Measurements from ENCODE around the gene RBM34. TPM values are rescaled to one million over a fixed set of nuclear protein-coding genes. Genes with fewer than 3 reads are reported as not detected.
A peak's percentile ranks its signal among the peaks of the same experiment; 100 is the strongest.
"Not testable (repeated sequence)": the region's sequence is repeated elsewhere in the genome, so short reads cannot be mapped to it uniquely, and the experiment has no call there.

The RBM34 gene
- total RNA-seq, 1 experiment from 2014 or later, result 57.5 TPM

DNA sequence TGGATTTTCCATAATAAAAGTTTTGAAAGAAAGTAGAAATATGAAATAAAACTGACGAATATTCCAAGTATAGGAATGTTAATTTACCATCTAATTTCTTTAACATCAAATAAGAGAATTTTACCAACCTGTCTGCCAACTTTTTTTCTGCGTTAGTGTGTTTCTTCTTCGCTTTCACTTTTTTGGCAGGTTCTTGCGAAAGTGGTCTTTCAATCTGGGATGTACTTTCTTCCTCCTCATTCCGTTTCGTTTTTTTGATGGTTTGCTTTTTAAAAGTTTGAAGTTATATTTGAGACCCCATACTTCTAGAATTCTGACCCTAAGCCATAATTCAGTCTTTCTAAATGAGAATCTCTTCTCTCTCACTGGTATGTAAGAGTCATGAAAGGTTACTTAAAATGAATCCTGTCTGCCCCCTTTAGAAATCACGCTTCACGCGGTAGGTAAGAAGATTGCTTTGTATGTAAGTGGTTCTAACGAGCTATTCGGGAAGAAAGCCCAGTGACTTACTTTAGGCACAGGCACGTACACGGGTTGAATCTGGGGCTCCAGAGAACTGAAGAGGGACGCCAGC is 580 bp downstream of the RBM34 start:
- DNase-seq, result no peak
- Histone ChIP-seq H3K36me3 (peaks cover 50% of the 10 kb centered on the region), H3K4me3 (peak overlapping the region; percentile 87), H3K27me3 (no peaks in the 10 kb centered on the region), H3K9me3 (0 out of 2 replicates have a peak, but pooled peaks cover 1% of the 10 kb centered on the region)

DNA sequence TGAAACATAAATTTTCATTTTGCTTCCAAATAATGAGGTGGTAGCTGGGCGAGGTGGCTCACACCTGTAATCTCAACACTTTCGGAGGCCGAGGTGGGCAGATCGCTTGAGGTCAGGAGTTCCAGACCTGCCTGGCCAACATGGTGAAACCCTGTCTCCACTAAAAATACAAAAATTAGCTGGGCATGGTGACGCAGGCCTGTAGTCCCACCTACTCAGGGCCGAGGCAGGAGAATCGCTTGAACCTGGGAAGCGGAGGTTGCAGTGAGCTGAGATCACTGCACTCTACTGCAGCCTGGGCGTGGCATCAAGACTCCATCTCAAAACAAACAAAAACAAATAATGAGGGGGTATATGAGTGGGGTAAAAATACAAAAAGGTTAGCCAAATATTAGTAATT is 1.1 kb downstream of the RBM34 start:
- H3K36me3 ChIP-seq, result peaks cover 50% of the 10 kb centered on the region
- peak overlapping the region; percentile 87 for H3K4me3 ChIP-seq
- not testable (repeated sequence) for DNase-seq, H3K9me3 ChIP-seq, H3K27me3 ChIP-seq

DNA sequence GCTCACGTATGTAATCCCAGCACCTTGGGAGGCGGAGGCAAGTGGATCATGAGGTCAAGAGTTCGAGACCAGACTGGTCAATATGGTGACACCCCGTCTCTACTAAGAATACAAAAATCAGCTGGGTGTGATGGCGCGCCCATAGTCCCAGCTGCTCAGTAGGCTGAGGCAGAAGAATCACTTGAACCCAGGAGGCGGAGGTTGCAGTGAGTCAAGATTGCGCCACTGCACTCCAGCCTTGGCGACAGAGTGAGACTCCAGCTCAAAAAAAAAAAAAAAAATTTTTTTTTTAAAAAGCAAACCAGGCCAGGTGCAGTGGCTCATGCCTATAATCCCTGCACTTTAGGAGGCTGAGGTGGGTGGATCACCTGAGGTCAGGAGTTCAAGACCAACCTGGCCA is 1.8 kb downstream of the RBM34 start:
- H3K36me3 ChIP-seq, result peaks cover 57% of the 10 kb centered on the region
- not testable (repeated sequence) for DNase-seq, H3K27me3 ChIP-seq, H3K9me3 ChIP-seq, H3K4me3 ChIP-seq

DNA sequence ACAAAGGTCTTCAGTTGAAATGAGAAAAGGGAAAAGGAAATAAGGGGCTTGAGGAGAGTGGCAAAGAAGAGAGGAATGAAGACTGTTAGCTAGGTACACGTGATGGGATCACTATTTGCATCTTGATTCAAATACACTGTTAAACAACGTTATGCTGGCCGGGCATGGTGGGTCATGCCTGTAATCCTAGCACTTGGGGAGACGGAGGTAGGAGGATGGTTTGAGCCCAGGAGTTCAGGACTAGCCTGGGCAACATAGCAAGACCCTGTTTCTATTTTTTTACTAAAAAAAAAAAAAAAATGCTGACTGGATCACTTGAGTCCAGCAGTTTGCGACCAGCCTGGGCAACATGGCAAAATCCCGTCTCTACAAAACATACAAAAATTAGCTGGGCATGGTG is 2.4 kb downstream of the RBM34 start:
- H3K36me3 ChIP-seq, result peaks cover 60% of the 10 kb centered on the region

DNA sequence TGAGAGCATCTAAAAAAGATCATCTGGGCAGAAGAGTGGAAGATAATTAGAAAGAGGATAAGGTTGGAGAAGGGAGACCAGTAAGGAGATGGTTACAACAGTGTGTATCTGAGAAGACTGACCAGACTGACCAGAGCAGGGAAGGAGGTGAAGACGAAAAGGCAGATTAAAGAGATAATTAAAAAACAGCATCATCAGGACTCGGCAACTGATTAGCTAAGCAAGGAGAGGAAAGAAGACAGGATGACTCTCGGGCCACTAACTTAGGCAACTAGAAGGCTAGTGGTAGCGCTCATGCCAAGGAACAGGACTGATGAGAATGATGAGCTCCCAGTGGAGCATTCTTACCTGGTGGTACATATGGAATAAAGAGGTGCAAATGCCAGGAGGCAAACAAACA is 3.9 kb downstream of the RBM34 start:
- DNase-seq, result no peak
- H3K36me3 ChIP-seq, result peaks cover 72% of the 10 kb centered on the region
- H3K27me3 ChIP-seq, result no peaks in the 10 kb centered on the region
- H3K4me3 ChIP-seq, result no peak overlapping the region
- H3K9me3 ChIP-seq, result no peaks in the 10 kb centered on the region

More for the DNA sequence above, 2.4 kb downstream of the RBM34 start:
- H3K9me3 ChIP-seq, result no peaks in the 10 kb centered on the region
- H3K27me3 ChIP-seq, result no peaks in the 10 kb centered on the region
- DNase-seq, result no peak
- no peak overlapping the region for H3K4me3 ChIP-seq

DNA sequence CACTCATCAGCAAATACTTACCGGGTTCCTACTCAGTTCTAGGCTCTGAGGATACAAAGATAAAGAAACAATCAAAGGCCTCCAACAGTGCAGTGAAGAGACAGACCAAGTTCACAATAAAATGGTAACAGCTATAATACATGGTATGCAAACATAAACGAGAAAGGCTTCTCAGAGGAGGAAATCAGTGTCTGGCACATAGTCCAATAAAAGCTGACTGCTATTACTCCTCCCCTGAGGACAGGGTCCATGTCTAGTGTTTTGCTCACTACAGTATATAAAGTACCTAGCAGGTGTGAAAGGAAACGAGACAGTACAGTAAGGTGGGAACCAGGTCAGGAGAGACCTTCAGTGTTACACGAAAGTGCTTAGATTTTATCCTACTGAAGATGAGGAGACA is 4.3 kb downstream of the RBM34 start:
- Histone ChIP-seq H3K9me3 (no peaks in the 10 kb centered on the region), H3K4me3 (no peak overlapping the region), H3K36me3 (peaks cover 76% of the 10 kb centered on the region), H3K27me3 (no peaks in the 10 kb centered on the region)
- no peak for DNase-seq

DNA sequence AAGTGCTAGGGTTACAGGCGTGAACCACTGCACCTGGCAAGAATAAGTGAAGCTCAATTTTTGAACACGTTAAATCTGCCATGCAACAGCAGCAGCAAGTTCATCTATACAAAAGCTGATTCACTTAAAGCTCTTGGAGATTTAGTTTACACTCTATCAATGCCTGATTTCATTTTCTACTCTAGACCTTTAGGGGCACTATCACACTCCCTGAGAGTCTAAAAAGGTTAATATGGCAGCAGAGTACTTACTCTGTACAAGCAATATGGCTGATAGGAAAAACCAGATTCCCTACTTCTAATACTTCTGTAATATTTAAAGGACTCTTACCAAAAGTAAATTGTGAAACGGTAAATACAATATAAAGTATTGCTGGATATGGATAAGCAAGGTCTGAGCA is 4.8 kb downstream of the RBM34 start:
- Histone ChIP-seq H3K36me3 (peaks cover 81% of the 10 kb centered on the region), H3K4me3 (no peak overlapping the region), H3K9me3 (no peaks in the 10 kb centered on the region), H3K27me3 (no peaks in the 10 kb centered on the region)
- no peak for DNase-seq

DNA sequence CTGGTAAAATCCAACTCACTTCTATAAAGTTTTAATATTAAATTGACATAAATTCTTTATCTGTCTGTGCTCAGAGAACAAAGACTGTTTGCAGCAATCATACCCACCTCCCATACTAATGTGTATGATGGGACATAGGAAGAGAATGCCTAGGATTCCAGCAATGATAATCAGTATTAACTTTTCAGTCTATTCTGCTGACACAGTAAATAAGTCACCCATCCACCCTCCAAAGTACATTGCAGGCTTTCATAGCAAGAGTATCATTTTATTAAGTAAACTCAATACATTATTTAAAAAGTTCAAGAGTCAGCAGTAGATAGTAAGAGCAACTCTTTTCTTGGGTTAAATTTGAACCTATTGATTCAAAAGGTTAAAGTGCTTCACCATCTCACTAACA is 8.8 kb downstream of the RBM34 start:
- Histone ChIP-seq H3K36me3 (peaks cover 78% of the 10 kb centered on the region), H3K27me3 (no peaks in the 10 kb centered on the region), H3K4me3 (no peak overlapping the region), H3K9me3 (no peaks in the 10 kb centered on the region)
- no peak for DNase-seq

DNA sequence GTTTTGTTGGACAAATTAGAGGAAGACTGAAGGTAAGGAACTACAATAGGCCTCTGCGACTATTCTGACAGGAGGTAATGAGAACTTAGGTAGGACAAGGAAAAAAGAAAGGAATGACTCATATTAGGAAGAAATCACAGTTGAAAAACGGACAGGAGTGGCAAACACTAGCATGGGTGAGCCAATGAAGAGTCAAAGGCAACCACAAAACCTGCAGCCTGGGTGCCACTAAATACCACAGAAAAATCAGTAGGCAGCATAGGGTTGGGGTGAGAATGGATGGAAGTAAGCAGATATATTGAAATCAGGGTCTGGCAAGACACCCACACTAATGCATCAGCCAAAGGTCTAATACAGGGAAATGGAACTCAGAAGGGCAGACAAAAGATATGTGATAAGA is 10.0 kb downstream of the RBM34 start:
- Histone ChIP-seq H3K27me3 (no peaks in the 10 kb centered on the region), H3K36me3 (peaks cover 78% of the 10 kb centered on the region), H3K4me3 (no peak overlapping the region), H3K9me3 (no peaks in the 10 kb centered on the region)
- no peak for DNase-seq

DNA sequence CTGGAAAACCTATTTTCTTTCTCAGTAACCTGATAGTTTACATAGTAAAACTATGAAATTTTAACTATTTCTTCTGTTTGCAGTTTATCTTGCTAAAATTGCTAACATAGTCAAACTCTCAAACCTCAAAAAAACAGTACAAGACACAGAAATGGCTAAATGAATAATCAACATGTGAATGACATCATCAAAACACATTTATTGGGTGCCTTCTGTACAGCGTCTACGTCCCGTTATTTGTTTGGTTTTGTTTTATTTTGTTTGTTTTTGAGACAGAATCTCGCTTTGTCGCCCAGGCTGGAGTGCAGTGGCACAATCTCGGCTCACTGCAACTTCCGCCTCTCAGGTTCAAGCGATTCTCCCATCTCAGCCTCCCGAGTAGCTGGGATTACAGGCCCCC is 11.2 kb downstream of the RBM34 start:
- no peaks in the 10 kb centered on the region for H3K27me3 ChIP-seq
- no peak overlapping the region for H3K4me3 ChIP-seq
- no peak for DNase-seq
- no peaks in the 10 kb centered on the region for H3K9me3 ChIP-seq
- peaks cover 83% of the 10 kb centered on the region for H3K36me3 ChIP-seq

DNA sequence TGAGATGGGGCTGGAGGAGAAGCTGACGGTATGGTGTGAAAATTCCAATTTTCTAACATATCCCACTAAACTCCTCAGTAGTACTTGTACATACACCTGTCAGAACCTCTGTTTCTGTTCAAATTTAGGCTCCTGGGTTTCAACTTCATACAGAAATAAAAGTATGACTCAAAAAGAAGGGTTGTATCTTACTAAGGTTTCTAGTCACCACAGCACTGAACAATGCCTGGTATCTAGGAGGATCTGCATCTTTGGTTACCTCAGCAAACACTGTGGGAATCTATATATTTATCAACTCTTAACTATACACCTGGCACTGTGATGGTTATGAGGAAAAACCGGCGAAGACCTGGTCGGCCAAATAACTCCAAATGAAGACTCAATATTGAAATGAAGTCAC is 13.8 kb downstream of the RBM34 start:
- no peak for DNase-seq
- no peaks in the 10 kb centered on the region for H3K27me3 ChIP-seq
- H3K9me3 ChIP-seq, result no peaks in the 10 kb centered on the region
- H3K4me3 ChIP-seq, result no peak overlapping the region
- H3K36me3 ChIP-seq, result peaks cover 86% of the 10 kb centered on the region

DNA sequence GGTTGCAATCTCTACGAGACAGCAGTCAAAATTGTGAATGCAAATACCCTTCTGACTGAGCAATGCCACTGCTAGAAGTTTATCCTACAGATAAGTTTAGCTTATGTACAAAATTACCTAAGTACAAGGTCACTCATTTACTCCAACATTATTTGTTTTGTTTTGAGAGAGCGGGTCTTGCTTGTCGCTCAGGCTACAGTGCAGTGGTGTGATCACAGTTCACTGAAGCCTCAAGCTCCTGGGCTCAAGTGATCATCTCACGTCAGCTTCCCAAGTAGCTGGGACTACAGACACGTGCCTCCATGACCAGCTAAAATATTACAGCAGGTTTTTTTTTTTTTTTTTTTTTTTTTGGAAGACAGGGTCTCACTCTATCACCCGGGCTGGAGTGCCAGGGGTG is 15.4 kb downstream of the RBM34 start:
- H3K27me3 ChIP-seq, result no peaks in the 10 kb centered on the region
- no peak for DNase-seq
- H3K36me3 ChIP-seq, result peaks cover 81% of the 10 kb centered on the region
- no peaks in the 10 kb centered on the region for H3K9me3 ChIP-seq
- no peak overlapping the region for H3K4me3 ChIP-seq

DNA sequence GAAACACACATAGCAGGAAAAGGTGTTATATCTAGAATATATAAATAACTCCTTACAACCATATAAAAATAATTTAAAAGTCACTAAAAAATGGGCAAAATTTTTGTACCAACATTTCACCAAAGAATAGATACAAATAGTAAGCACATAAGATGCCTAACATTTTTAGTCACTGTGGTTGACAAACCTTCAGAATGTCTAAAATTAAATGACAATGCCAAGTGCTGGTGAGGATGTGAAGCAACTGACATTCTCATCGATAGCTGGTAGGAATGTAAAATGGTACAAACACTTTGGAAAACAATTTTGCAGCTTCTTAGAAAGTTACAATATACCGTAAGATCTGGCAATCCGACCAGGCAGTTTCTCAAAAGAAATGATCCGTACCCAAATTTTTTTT is 18.1 kb downstream of the RBM34 start:
- H3K9me3 ChIP-seq, result no peaks in the 10 kb centered on the region
- H3K27me3 ChIP-seq, result no peaks in the 10 kb centered on the region
- no peak overlapping the region for H3K4me3 ChIP-seq
- peaks cover 76% of the 10 kb centered on the region for H3K36me3 ChIP-seq
- DNase-seq, result no peak

DNA sequence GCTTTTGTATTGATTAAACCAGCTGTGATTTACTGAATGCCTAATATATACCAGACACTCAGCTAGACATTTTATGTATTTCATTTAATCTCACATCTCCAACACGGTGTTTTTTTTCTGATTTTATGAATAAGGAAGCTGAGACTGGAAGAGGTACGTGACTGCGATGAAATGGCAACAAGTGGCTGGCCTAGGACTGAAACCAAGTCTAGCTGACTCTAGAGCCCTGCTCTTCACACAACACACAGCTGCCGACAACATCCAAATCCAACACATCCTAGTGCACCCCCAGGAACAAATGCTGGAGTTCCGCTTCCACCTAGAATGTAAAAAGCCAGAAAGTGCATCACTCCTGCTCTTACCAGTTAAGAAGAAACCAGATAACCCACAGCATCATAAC is 21.7 kb downstream of the RBM34 start:
- no peak overlapping the region for H3K4me3 ChIP-seq
- peaks cover 73% of the 10 kb centered on the region for H3K36me3 ChIP-seq
- no peak for DNase-seq
- H3K9me3 ChIP-seq, result no peaks in the 10 kb centered on the region
- no peaks in the 10 kb centered on the region for H3K27me3 ChIP-seq

DNA sequence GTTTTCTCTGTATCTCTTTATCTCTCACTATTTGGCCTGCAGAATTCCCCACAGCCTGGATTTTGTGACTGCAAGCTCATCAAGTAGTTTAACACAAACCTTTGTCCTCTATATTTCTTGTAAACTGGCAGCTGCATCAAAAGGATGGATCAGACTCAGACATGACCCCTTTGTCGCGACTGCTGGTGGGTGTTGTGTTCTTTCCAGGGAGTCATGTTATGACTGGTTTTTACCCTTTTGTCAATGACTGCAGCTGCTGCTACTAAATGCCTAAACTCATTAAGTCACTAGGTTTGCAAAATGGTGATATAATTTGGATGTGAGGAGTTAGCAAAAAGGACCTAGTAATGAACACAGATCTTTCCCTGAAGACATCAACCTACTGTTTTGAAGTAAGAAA is 22.2 kb downstream of the RBM34 start:
- Histone ChIP-seq H3K27me3 (no peaks in the 10 kb centered on the region), H3K4me3 (no peak overlapping the region), H3K36me3 (peaks cover 74% of the 10 kb centered on the region), H3K9me3 (no peaks in the 10 kb centered on the region)
- no peak for DNase-seq

DNA sequence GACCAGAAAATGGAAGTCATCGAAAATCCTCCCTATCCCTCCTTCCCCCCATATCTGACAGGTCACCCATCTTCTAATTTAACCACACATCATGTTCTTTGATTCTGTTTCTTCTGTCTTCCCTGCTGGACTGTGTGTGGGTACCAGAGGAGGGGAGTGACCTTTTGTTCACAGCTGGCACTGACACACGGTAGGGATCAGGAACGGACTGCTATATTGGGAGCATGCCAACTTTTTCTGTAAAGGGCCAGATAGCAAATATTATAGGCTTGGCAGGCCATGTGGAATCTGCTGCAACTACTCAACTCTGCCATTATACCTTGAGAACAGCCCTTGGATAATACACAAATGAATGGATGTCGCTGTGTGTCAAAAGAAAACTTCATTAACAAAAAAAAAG is 24.9 kb downstream of the RBM34 start:
- Histone ChIP-seq H3K36me3 (peaks cover 73% of the 10 kb centered on the region), H3K4me3 (no peak overlapping the region), H3K27me3 (no peaks in the 10 kb centered on the region), H3K9me3 (no peaks in the 10 kb centered on the region)
- no peak for DNase-seq

DNA sequence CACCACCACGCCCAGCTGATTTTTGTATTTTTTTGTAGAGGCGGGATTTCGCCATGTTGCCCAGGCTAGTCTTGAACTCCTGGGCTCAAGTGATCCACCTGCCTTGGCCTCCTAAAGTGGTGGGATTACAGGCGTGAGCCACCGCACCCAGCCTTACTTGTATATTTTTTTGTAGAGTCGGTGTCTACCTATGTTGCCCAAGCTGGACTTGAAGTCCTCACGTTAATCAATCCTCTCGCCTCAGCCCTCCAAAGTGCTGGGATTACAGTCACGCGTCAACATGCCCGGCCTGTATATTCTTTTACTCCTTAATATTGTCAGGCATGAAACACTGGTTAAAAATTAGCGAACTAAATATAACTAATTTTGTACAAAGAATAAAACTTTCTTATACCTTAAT is 26.9 kb downstream of the RBM34 start:
- Histone ChIP-seq H3K27me3 (no peaks in the 10 kb centered on the region), H3K9me3 (no peaks in the 10 kb centered on the region), H3K36me3 (peaks cover 71% of the 10 kb centered on the region), H3K4me3 (no peak overlapping the region)
- DNase-seq, result no peak

DNA sequence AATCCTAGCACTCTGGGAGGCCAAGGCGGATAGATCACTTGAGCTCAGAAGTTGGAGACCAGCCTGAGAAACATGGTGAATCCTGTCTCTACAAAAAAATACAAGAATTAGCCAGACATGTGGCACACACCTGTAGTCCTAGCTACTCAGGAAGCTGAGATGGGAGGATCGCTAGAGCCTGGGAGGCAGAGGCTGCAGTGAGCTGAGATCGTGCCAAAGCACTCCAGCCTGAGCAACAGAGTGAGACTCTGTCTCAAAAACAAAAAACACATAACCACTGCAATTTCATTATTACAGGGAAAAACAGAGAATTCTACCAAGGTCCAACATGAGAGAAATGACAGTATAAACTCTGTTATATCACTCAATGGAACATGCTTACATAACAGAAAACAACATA is 28.0 kb downstream of the RBM34 start:
- Histone ChIP-seq H3K9me3 (no peaks in the 10 kb centered on the region), H3K27me3 (no peaks in the 10 kb centered on the region), H3K4me3 (no peak overlapping the region), H3K36me3 (peaks cover 65% of the 10 kb centered on the region)
- no peak for DNase-seq

DNA sequence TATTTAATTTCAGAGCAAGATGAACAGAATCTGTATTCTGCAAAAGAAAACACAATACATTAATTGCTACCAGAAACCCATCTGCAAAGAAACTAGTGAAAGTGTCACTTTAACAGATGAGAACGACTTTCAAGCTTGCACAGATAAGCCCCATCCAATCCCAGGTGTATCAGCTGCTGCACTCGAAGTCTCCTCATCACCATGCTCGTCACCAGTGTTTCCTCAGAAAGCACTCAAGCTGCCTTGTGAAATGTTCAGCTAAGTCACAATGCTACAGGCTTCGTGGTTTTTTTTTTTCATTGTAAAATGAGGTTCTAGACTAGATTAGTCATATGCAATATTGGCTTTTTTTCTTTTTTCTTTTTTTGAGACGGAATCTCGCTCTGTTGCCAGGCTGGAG is 29.1 kb downstream of the RBM34 start:
- Histone ChIP-seq H3K4me3 (no peak overlapping the region), H3K27me3 (no peaks in the 10 kb centered on the region), H3K36me3 (peaks cover 68% of the 10 kb centered on the region), H3K9me3 (no peaks in the 10 kb centered on the region)
- no peak for DNase-seq

Measured in MG63 (cell line).